A549 (cell line): ENCODE measurements around the gene MED27. TPM values are rescaled to one million over a fixed set of nuclear protein-coding genes. Genes with fewer than 3 reads are reported as not detected.

ENCODE experiments used
- ATAC-seq, 2 experiments: fragments of 200-7000 bp in 1 of 2; fragments of >200 bp in 1 of 2; cut with Nextera tagmentation in 1 of 2; cut with Tn5 transposase in 1 of 2; 3 replicates each; pipeline versions ENCODE4 v1.8.0 to v1.9.1; 2018 to 2020; ENCODE audit warnings: mild to moderate bottlenecking in 1 of 2, moderate library complexity in 1 of 2
- CTCF ChIA-PET: fragments of 300-600 bp; sonication (Branson Sonifier 250); formaldehyde crosslinking; extraction: SDS; loops from one replicate; lab custom pipeline; 2021; ENCODE audit warnings: antibody characterized with exemption, inconsistent platforms; lab: Yijun Ruan, JAX
- POLR2A ChIA-PET: fragments of 350-600 bp; formaldehyde crosslinking; extraction: SDS; loops from one replicate; lab custom pipeline; 2021; ENCODE audit warnings: antibody characterized with exemption, inconsistent platforms; lab: Yijun Ruan, JAX
- DNase-seq, 2 experiments: peaks; one replicate each; pipeline versions ENCODE4 v3.0.0 to v3.0.0-alpha.2; 2011 to 2016; ENCODE audit warnings: low read depth in 1 of 2, low spot score in 1 of 2
- FAIRE-seq: peaks from 2 replicates; lab custom pipeline; 2011; peaks lifted over from hg19 to GRCh38; lab: Jason Lieb, UNC
- H3K27ac ChIP-seq, 2 experiments: fragments of >200 bp; sonication (Bioruptor Twin); formaldehyde crosslinking; 3 replicates each; pipeline ENCODE4 v1.5.1; 2016 to 2017
- H3K4me1 ChIP-seq: fragments of >200 bp; sonication (Bioruptor Twin); formaldehyde crosslinking; 3 replicates; pipeline ENCODE4 v1.6.1; 2016
- H3K4me2 ChIP-seq: fragments of >200 bp; sonication (Bioruptor Twin); formaldehyde crosslinking; 3 replicates; pipeline ENCODE4 v1.6.1; 2016
- H3K4me3 ChIP-seq: fragments of >200 bp; sonication (Bioruptor Twin); formaldehyde crosslinking; 3 replicates; pipeline ENCODE4 v1.5.1; 2016
- H3K9me3 ChIP-seq: fragments of >200 bp; sonication (Bioruptor Twin); formaldehyde crosslinking; 3 replicates; pipeline ENCODE4 v1.6.1; 2016
- CBX8 ChIP-seq: fragments of 200-600 bp; sonication (generic); IDR thresholded peaks from 2 replicates; pipeline ENCODE4 v1.6.1; 2016
- EHMT2 ChIP-seq: fragments of 200-600 bp; sonication (generic); IDR thresholded peaks from 2 replicates; pipeline ENCODE4 v1.6.1; 2016; ENCODE audit warnings: antibody characterized with exemption, low read depth, mild to moderate bottlenecking, moderate library complexity
- GATA3 ChIP-seq: IDR thresholded peaks from 2 replicates; pipeline ENCODE4 v1.6.1; 2012; ENCODE audit warnings: borderline replicate concordance
- HDAC2 ChIP-seq: fragments of 200-600 bp; sonication (generic); IDR thresholded peaks from 2 replicates; pipeline ENCODE4 v1.6.1; 2016
- HEYL ChIP-seq: fragments of 250-450 bp; sonication (Bioruptor Pico); IDR thresholded peaks from 2 replicates; pipeline ENCODE4 v1.8.0; 2021; ENCODE audit warnings: mild to moderate bottlenecking, moderate library complexity
- JUN ChIP-seq, 2 experiments: fragments of >200 bp; sonication (Bioruptor Twin); formaldehyde crosslinking; IDR thresholded peaks; 2 replicates in 1 of 2; 3 replicates in 1 of 2; pipeline ENCODE4 v1.6.1; 2016 to 2017
- JUNB ChIP-seq: fragments of >200 bp; sonication (Bioruptor Twin); formaldehyde crosslinking; IDR thresholded peaks from 2 replicates; pipeline ENCODE4 v1.6.1; 2016
- KDM5A ChIP-seq: fragments of 200-600 bp; sonication (generic); IDR thresholded peaks from 2 replicates; pipeline ENCODE4 v1.6.1; 2016; ENCODE audit warnings: antibody characterized with exemption, mild to moderate bottlenecking
- MAFK ChIP-seq: fragments of 450-650 bp; IDR thresholded peaks from 2 replicates; pipeline ENCODE4 v1.6.1; 2014; ENCODE audit not compliant: partially characterized antibody
- NPAS2 ChIP-seq: fragments of 250-450 bp; sonication (Bioruptor Pico); IDR thresholded peaks from 2 replicates; pipeline ENCODE4 v1.8.0; 2022; ENCODE audit warnings: mild to moderate bottlenecking, moderate library complexity, borderline replicate concordance
- NR3C1 ChIP-seq: fragments of >200 bp; sonication (Bioruptor Twin); formaldehyde crosslinking; IDR thresholded peaks from 3 replicates; pipeline ENCODE4 v1.6.1; 2017
- PHF8 ChIP-seq: fragments of 200-600 bp; sonication (generic); IDR thresholded peaks from 2 replicates; pipeline ENCODE4 v1.6.1; 2016; ENCODE audit warnings: low read depth, mild to moderate bottlenecking, antibody characterized with exemption, moderate library complexity, borderline replicate concordance
- POLR2A ChIP-seq: IDR thresholded peaks from 2 replicates; pipeline ENCODE4 v1.6.1; 2012; ENCODE audit warnings: mild to moderate bottlenecking, low read length
- RAD21 ChIP-seq, 2 experiments: fragments of >200 bp in 1 of 2; sonication (Bioruptor Twin) in 1 of 2; formaldehyde crosslinking in 1 of 2; IDR thresholded peaks in 1 of 2; conservative IDR thresholded peaks in 1 of 2; 2 replicates in 1 of 2; 3 replicates in 1 of 2; pipeline ENCODE4 v1.6.1; 2012 to 2018; ENCODE audit warnings: inconsistent platforms in 1 of 2
- SMC3 ChIP-seq: fragments of >200 bp; sonication (Bioruptor Twin); formaldehyde crosslinking; IDR thresholded peaks from 3 replicates; pipeline ENCODE4 v1.6.1; 2018; ENCODE audit warnings: inconsistent platforms
- TFCP2L1 ChIP-seq: fragments of 250-450 bp; sonication (Bioruptor Pico); IDR thresholded peaks from 2 replicates; pipeline ENCODE4 v1.5.0; 2021; ENCODE audit warnings: mild to moderate bottlenecking
- TP53 ChIP-seq: fragments of 250-450 bp; sonication (Bioruptor Pico); IDR thresholded peaks from 2 replicates; pipeline ENCODE4 v1.5.0; 2021; ENCODE audit warnings: mild to moderate bottlenecking, moderate library complexity
- ZC3H11A ChIP-seq: fragments of 450-650 bp; IDR thresholded peaks from 2 replicates; pipeline ENCODE4 v1.6.1; 2014; ENCODE audit warnings: antibody characterized with exemption, mild to moderate bottlenecking
- WGBS: methylation state at CpG from one replicate; pipeline ENCODE4 v1.1.6; 2017; ENCODE audit errors: missing lambda C conversion rate; 5-methylcytosine and 5-hydroxymethylcytosine counted together
- polyA plus RNA-seq, 4 experiments: library from polyadenylated mRNA; depleted of rRNA in 3 of 4; stranded (reverse); fragments of >200 nt; fragmentation: RNase III in 1 of 4; extraction: RNeasy Plus Mini Kit Qiagen cat#74134 plus additional on column Dnase treatment in 1 of 4; gene quantifications; 2 replicates in 3 of 4; 3 replicates in 1 of 4; pipeline ENCODE4 v1.2.3, GENCODE V29; 2011 to 2017
- TF ChIP-seq, protein P1 (sequence below): fragments of >200 bp; sonication (Bioruptor Twin); formaldehyde crosslinking; IDR thresholded peaks from 2 replicates; pipeline ENCODE4 v1.6.1; 2016
- TF ChIP-seq, protein P2 (sequence below): IDR thresholded peaks from 2 replicates; pipeline ENCODE4 v1.6.1; 2012
- TF ChIP-seq, protein P3 (sequence below): fragments of 250-450 bp; sonication (Bioruptor Pico); IDR thresholded peaks from 2 replicates; pipeline ENCODE4 v1.5.0; 2020; ENCODE audit warnings: low read depth, mild to moderate bottlenecking, moderate library complexity
- TF ChIP-seq, protein P4 (sequence below): IDR thresholded peaks from 2 replicates; pipeline ENCODE4 v1.6.1; 2012
- TF ChIP-seq, protein P5 (sequence below): fragments of 250-450 bp; sonication (Bioruptor Pico); IDR thresholded peaks from 2 replicates; pipeline ENCODE4 v1.5.0; 2021; ENCODE audit warnings: mild to moderate bottlenecking, moderate library complexity, borderline replicate concordance
- TF ChIP-seq, protein P6 (sequence below): fragments of 450-650 bp; IDR thresholded peaks from 2 replicates; pipeline ENCODE4 v1.6.1; 2014; ENCODE audit warnings: antibody characterized with exemption
- TF ChIP-seq, protein P7 (sequence below): fragments of 200-600 bp; sonication (generic); IDR thresholded peaks from 2 replicates; pipeline ENCODE4 v1.6.1; 2016; ENCODE audit warnings: antibody characterized with exemption, mild to moderate bottlenecking, moderate library complexity

The MED27 gene
- polyA plus RNA-seq, 2 of the 4 experiments (the other 2 are of a cell fraction) = 24.2 to 37.8 TPM

DNA sequence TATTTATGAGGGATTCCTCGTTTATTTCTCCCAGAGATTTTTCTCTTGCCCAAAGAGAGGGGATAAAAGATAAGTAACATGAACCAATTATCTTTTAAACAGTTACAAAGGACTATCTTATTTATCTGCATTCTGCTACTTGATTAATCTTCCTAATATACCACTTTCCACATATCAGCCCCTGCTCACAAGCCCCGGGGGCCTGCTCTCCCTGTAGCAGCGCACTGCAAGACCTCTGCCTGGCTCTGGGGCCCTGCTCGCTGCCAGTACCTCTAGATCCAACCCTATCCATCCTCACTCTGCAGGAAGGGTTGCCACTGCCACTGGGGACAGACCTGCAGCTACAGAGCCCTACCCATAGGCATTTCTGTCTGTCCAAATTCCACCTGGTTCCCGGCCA lies 75.3 kb downstream of the MED27 start (continued):
- TF ChIP-seq, protein P1, sequence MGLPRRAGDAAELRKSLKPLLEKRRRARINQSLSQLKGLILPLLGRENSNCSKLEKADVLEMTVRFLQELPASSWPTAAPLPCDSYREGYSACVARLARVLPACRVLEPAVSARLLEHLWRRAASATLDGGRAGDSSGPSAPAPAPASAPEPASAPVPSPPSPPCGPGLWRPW = no peak
- TF ChIP-seq PHF8 = no peak

DNA sequence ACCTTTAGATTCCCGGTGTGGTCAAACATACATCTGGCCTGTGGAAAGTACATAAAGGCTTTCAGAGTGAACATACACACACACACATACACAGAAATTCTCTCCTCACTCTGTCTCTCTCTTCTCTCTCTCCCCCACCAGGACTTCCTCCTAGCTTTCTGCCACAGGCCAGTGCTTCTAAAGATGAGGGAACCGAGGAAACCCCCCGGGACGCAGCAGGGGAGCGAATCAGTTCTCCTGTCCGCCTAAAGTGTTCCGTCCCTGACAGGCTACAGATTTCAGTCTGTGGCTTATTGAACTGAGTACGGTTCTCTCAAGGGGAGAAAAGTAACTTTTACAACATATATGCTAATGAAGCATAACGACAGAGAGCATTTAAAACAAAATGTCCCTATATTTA lies 75.8 kb downstream of the MED27 start:
- H3K9me3 ChIP-seq = no peaks in the 10 kb centered on the region
- ChIA-PET POLR2A (no interaction called here), CTCF (no interaction called here)
- no peak overlapping the region for H3K27ac ChIP-seq
- WGBS = 91% methylated on average over 9 of the region's 9 CpGs
- DNase-seq (no peak), ATAC-seq (no peak), FAIRE-seq (no peak)
- H3K4me1 ChIP-seq = peaks cover 45% of the 10 kb centered on the region
- TF ChIP-seq KDM5A (no peak), HDAC2 (no peak), EHMT2 (no peak), MAFK (no peak), JUN (IDR thresholded peaks at IDR 0.05) (no peak), NPAS2 (CRISPR knock-in tag) (no peak), HEYL (CRISPR knock-in tag) (no peak), TP53 (CRISPR knock-in tag) (no peak), SMC3 (no peak), JUNB (no peak), GATA3 (no peak), PHF8 (no peak), CBX8 (no peak), RAD21 (conservative IDR thresholded peaks at IDR 0.05 in 1 of 2, IDR thresholded peaks at IDR 0.05 in 1 of 2) (no peak)
- TF ChIP-seq, protein P2, sequence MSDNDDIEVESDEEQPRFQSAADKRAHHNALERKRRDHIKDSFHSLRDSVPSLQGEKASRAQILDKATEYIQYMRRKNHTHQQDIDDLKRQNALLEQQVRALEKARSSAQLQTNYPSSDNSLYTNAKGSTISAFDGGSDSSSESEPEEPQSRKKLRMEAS = no peak
- TF ChIP-seq, protein P3, sequence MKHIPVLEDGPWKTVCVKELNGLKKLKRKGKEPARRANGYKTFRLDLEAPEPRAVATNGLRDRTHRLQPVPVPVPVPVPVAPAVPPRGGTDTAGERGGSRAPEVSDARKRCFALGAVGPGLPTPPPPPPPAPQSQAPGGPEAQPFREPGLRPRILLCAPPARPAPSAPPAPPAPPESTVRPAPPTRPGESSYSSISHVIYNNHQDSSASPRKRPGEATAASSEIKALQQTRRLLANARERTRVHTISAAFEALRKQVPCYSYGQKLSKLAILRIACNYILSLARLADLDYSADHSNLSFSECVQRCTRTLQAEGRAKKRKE (CRISPR knock-in tag) = no peak
- TF ChIP-seq, protein P1 = no peak
- TF ChIP-seq, protein P4, sequence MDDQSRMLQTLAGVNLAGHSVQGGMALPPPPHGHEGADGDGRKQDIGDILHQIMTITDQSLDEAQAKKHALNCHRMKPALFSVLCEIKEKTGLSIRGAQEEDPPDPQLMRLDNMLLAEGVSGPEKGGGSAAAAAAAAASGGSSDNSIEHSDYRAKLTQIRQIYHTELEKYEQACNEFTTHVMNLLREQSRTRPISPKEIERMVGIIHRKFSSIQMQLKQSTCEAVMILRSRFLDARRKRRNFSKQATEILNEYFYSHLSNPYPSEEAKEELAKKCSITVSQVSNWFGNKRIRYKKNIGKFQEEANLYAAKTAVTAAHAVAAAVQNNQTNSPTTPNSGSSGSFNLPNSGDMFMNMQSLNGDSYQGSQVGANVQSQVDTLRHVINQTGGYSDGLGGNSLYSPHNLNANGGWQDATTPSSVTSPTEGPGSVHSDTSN = no peak
- TF ChIP-seq, protein P5, sequence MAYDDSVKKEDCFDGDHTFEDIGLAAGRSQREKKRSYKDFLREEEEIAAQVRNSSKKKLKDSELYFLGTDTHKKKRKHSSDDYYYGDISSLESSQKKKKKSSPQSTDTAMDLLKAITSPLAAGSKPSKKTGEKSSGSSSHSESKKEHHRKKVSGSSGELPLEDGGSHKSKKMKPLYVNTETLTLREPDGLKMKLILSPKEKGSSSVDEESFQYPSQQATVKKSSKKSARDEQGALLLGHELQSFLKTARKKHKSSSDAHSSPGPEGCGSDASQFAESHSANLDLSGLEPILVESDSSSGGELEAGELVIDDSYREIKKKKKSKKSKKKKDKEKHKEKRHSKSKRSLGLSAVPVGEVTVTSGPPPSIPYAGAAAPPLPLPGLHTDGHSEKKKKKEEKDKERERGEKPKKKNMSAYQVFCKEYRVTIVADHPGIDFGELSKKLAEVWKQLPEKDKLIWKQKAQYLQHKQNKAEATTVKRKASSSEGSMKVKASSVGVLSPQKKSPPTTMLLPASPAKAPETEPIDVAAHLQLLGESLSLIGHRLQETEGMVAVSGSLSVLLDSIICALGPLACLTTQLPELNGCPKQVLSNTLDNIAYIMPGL = no peak
- TF ChIP-seq, protein P6, sequence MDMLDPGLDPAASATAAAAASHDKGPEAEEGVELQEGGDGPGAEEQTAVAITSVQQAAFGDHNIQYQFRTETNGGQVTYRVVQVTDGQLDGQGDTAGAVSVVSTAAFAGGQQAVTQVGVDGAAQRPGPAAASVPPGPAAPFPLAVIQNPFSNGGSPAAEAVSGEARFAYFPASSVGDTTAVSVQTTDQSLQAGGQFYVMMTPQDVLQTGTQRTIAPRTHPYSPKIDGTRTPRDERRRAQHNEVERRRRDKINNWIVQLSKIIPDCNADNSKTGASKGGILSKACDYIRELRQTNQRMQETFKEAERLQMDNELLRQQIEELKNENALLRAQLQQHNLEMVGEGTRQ = no peak
- no peak overlapping the region for H3K4me3 ChIP-seq
- no peak overlapping the region for H3K4me2 ChIP-seq

DNA sequence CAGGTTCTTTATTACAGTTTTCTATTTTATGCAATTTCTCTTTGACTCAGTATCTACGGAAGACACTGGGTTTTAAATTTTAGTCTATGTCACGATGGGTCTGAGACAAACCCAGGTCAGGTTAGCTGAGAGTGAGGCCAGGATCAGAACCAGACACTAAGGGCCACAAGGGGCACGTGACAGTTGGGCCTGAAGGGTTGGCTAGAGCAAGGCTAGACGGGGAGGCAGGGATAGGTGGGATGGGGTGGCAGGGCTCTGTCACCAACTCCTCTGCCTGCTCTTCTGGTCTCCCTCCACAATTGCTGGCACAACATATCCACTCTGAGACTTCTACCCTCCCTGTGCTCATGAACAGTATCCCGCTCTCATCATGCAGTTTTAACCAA lies 76.4 kb downstream of the MED27 start:
- H3K27ac ChIP-seq = no peak overlapping the region
- H3K9me3 ChIP-seq = no peaks in the 10 kb centered on the region
- no peak for DNase-seq
- 96% methylated on average over 5 of the region's 5 CpGs for WGBS
- ATAC-seq = no peak
- H3K4me1 ChIP-seq = peaks cover 42% of the 10 kb centered on the region
- ChIA-PET POLR2A (interaction anchor here (0.7 kb wide), 1 partner anchor 444 kb away, joined by 4 read pairs; no protein-coding TSS in a partner anchor), CTCF (no interaction called here)
- no peak overlapping the region for H3K4me2 ChIP-seq
- H3K4me3 ChIP-seq = no peak overlapping the region
- FAIRE-seq = no peak
- TF ChIP-seq, protein P7, sequence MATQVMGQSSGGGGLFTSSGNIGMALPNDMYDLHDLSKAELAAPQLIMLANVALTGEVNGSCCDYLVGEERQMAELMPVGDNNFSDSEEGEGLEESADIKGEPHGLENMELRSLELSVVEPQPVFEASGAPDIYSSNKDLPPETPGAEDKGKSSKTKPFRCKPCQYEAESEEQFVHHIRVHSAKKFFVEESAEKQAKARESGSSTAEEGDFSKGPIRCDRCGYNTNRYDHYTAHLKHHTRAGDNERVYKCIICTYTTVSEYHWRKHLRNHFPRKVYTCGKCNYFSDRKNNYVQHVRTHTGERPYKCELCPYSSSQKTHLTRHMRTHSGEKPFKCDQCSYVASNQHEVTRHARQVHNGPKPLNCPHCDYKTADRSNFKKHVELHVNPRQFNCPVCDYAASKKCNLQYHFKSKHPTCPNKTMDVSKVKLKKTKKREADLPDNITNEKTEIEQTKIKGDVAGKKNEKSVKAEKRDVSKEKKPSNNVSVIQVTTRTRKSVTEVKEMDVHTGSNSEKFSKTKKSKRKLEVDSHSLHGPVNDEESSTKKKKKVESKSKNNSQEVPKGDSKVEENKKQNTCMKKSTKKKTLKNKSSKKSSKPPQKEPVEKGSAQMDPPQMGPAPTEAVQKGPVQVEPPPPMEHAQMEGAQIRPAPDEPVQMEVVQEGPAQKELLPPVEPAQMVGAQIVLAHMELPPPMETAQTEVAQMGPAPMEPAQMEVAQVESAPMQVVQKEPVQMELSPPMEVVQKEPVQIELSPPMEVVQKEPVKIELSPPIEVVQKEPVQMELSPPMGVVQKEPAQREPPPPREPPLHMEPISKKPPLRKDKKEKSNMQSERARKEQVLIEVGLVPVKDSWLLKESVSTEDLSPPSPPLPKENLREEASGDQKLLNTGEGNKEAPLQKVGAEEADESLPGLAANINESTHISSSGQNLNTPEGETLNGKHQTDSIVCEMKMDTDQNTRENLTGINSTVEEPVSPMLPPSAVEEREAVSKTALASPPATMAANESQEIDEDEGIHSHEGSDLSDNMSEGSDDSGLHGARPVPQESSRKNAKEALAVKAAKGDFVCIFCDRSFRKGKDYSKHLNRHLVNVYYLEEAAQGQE = no peak
- TF ChIP-seq POLR2A (no peak), NR3C1 (no peak), TFCP2L1 (no peak), ZC3H11A (no peak), RAD21 (conservative IDR thresholded peaks at IDR 0.05 in 1 of 2, IDR thresholded peaks at IDR 0.05 in 1 of 2) (no peak)
- TF ChIP-seq, protein P4 = no peak
